ENCODE data around the gene BIN1. TPM values are rescaled to one million over a fixed set of nuclear protein-coding genes. Genes with fewer than 3 reads are reported as not detected.

The BIN1 gene
- total RNA-seq, 2 donors from 2014 or later, result 49.2 to 84.8 TPM

- intact Hi-C loops (cut with DNase I), result no loop called here
- DNase-seq (ENCODE audit: low spot score), result no peak
Measured at GRCh38 chr2:127020536-127020935, 86.4 kb downstream of the BIN1 start.

- DNase-seq (ENCODE audit: low spot score), result no peak
- intact Hi-C loops (cut with DNase I), result no loop called here
Measured at GRCh38 chr2:127017548-127017947, 89.4 kb downstream of the BIN1 start.

GRCh38 chr2:127016329-127016728 lies 90.6 kb downstream of the BIN1 start:
- no peak for DNase-seq (ENCODE audit: low spot score)
- intact Hi-C loops (cut with DNase I), result no loop called here

- no peak for DNase-seq (ENCODE audit: low spot score)
- intact Hi-C loops (cut with DNase I), result no loop called here
Measured at GRCh38 chr2:127015106-127015910, 91.6 kb downstream of the BIN1 start.

GRCh38 chr2:127014630-127015029 lies 92.3 kb downstream of the BIN1 start:
- intact Hi-C loops (cut with DNase I), result no loop called here
- no peak for DNase-seq (ENCODE audit: low spot score)

- intact Hi-C loops (cut with DNase I), result no loop called here
- DNase-seq (ENCODE audit: low spot score), result no peak
Measured at GRCh38 chr2:127014224-127014623, 92.7 kb downstream of the BIN1 start.

- intact Hi-C loops (cut with DNase I), result no loop called here
Measured at GRCh38 chr2:127012868-127013267, 94.1 kb downstream of the BIN1 start.

GRCh38 chr2:127012215-127012614 lies 94.7 kb downstream of the BIN1 start:
- intact Hi-C loops (cut with DNase I), result no loop called here
- no peak for DNase-seq (ENCODE audit: low spot score)

More at GRCh38 chr2:127012868-127013267, 94.1 kb downstream of the BIN1 start:
- no peak for DNase-seq (ENCODE audit: low spot score)

GRCh38 chr2:127011796-127012195 lies 95.2 kb downstream of the BIN1 start:
- intact Hi-C loops (cut with DNase I), result no loop called here
- DNase-seq (ENCODE audit: low spot score), result no peak

GRCh38 chr2:127011231-127011661 lies 95.7 kb downstream of the BIN1 start:
- DNase-seq (ENCODE audit: low spot score), result no peak
- intact Hi-C loops (cut with DNase I), result no loop called here

- no peak for DNase-seq (ENCODE audit: low spot score)
- intact Hi-C loops (cut with DNase I), result loop anchor here in 1 of 2 donors (5.0 kb wide), 1 partner anchor 1296 kb away; no protein-coding TSS in a partner anchor
Measured at GRCh38 chr2:127008265-127009015, 98.5 kb downstream of the BIN1 start.

GRCh38 chr2:127007652-127008051 lies 99.3 kb downstream of the BIN1 start:
- no peak for DNase-seq (ENCODE audit: low spot score)
- intact Hi-C loops (cut with DNase I), result loop anchor here in 1 of 2 donors (5.0 kb wide), 1 partner anchor 1295 kb away; no protein-coding TSS in a partner anchor

- intact Hi-C loops (cut with DNase I), result loop anchor here in 1 of 2 donors (5.0 kb wide), 1 partner anchor 1295 kb away; no protein-coding TSS in a partner anchor
- no peak for DNase-seq (ENCODE audit: low spot score)
Measured at GRCh38 chr2:127006962-127007361, 100.0 kb downstream of the BIN1 start.

GRCh38 chr2:127004893-127005600 lies 101.9 kb downstream of the BIN1 start:
- DNase-seq (ENCODE audit: low spot score), result no peak
- intact Hi-C loops (cut with DNase I), result loop anchor here in 1 of 2 donors (5.0 kb wide), 1 partner anchor 1293 kb away; no protein-coding TSS in a partner anchor

- DNase-seq (ENCODE audit: low spot score), result no peak
- intact Hi-C loops (cut with DNase I), result loop anchor here in 1 of 2 donors (2.0 kb wide), 1 partner anchor 68 kb away; no protein-coding TSS in a partner anchor
Measured at GRCh38 chr2:127003070-127003800, 103.7 kb downstream of the BIN1 start.

- intact Hi-C loops (cut with DNase I), result loop anchor here in 1 of 2 donors (2.0 kb wide), 1 partner anchor 67 kb away; no protein-coding TSS in a partner anchor
- no peak for DNase-seq (ENCODE audit: low spot score)
Measured at GRCh38 chr2:127001751-127002150, 105.2 kb downstream of the BIN1 start.

- no peak for DNase-seq (ENCODE audit: low spot score)
- intact Hi-C loops (cut with DNase I), result no loop called here
Measured at GRCh38 chr2:127000937-127001336, 106.0 kb downstream of the BIN1 start.

- no peak for DNase-seq (ENCODE audit: low spot score)
Measured at GRCh38 chr2:127000194-127000593, 106.8 kb downstream of the BIN1 start.

More at GRCh38 chr2:127000194-127000593, 106.8 kb downstream of the BIN1 start:
- intact Hi-C loops (cut with DNase I), result no loop called here
